Left renal pelvis (tissue), 4 donors: ENCODE data around the gene STK38. TPM values are rescaled to one million over a fixed set of nuclear protein-coding genes. Genes with fewer than 3 reads are reported as not detected.

ENCODE experiments used
- DNase-seq, 4 donors: peaks; one replicate each; pipeline ENCODE4 v3.0.0-alpha.2; 2013; ENCODE audit warnings: low read depth in 4 of 4, low spot score in 3 of 4
- polyA plus RNA-seq, 4 donors: library from polyadenylated mRNA; unstranded; fragments of 120-200 nt; gene quantifications; one replicate each; pipeline ENCODE4 v1.2.1, GENCODE V29; 2013; ENCODE audit not compliant: insufficient read length in 4 of 4

The STK38 gene
- polyA plus RNA-seq, 4 donors, result 47.6 to 58.2 (median 53.8) TPM

DNA sequence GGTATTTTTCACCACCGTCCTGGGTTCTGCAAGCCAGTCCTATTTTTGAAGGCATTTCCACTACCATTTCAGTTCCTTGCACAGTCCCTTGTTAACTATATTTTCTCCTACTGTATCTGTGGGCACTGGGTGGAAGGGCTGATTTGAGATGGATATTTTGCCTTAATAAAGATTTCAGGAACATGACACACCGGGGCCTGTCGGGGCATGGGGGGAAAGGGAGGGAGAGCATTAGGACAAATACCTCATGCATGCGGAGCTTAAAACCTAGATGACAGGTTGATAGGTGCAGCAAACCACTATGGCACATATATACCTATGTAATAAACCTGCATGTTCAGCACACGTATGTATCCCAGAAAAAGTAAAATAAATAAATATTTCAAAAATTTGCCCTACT is 22.4 kb downstream of the STK38 start:
- DNase-seq, result no peak

GRCh38 chr6:36523936-36524499 is 23.3 kb downstream of the STK38 start:
- DNase-seq, result no peak

DNA sequence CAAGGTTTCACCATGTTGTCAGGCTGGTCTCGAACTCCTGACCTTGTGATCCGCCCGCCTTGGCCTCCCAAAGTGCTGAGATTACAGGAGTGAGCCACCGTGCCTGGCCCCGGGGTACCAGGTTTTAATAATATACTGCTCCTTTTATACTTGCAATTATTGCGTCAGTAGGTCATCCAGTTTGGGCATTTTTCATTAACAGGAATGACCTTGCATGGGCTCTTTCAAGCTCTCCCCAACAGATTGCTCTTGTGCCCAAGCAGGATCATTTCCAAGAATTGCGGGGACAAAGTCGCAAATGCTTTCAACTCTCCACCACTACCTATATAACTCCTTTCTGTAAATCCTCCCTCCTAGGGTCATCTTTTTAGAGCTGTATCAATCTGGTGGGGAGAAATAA is 23.8 kb downstream of the STK38 start:
- DNase-seq, result no peak

- DNase-seq, result no peak
Measured at GRCh38 chr6:36519352-36519751, 27.9 kb downstream of the STK38 start.

GRCh38 chr6:36517408-36517807 is 29.9 kb downstream of the STK38 start:
- no peak for DNase-seq

- no peak for DNase-seq
Measured at GRCh38 chr6:36516988-36517387, 30.3 kb downstream of the STK38 start.

- DNase-seq, result no peak
Measured at GRCh38 chr6:36516559-36516958, 30.7 kb downstream of the STK38 start.

- DNase-seq, result no peak
Measured at GRCh38 chr6:36515844-36516243, 31.4 kb downstream of the STK38 start.

GRCh38 chr6:36514554-36515456 is 32.5 kb downstream of the STK38 start:
- DNase-seq, result peak in 1 of 4 donors; percentile 5

DNA sequence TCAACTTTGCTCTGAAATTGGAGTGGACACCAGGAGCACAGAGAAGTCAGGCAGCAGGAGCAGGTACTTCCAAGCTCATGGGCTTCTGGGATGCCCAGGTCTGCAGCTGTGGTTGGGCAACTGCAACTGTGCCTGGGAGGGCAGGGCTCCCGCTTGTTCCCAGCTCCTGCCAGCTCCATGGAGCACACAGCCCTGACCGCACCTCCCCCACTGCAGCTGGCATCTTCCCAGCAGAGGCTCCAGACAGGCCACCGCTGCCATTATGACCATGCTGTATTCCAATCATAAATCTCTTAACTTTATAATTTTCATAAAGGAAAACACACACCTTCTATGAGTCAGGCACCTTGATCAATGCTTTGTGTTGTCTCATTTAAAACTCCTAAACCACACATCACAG is 36.9 kb downstream of the STK38 start:
- no peak for DNase-seq

DNA sequence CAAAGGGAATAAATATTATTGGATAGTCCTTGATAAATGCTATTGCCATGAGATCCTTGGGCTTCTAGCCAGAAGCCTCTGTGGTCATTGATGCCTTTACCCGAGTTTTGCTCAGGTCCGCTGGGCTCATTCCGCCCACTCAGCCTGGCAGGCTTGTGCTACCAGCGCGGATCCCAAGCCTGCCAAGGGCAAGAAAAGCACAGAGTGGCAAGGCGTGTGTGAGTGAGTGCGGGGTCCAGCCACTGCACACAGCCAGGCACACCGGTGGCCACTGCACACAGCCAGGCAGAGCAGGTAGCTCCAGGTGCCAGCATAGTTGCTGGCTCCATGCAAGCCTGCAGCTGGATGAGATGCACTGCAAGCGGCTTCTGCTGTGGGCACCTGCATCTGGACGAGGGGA is 38.7 kb downstream of the STK38 start:
- DNase-seq, result no peak

DNA sequence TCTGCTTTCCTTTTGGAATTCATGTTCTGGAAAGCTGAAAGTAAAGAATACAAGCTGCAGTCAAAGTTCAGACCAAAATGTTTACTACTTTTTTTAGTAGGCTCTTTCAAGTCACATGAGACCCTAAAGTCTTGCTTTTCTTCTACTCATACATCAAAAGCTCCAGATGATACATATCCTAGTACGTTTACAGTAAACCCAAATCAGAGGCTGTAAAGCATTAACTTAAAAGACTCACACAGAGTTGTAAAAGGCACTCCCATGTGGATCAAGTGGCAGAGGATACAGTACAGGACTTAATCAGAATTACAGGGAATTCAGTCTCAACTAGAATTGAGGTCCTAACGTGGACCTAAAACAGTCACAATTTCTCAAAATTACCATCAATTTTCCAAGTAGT is 40.7 kb downstream of the STK38 start:
- DNase-seq, result peak in 2 of 4 donors; percentile 14 to 17

DNA sequence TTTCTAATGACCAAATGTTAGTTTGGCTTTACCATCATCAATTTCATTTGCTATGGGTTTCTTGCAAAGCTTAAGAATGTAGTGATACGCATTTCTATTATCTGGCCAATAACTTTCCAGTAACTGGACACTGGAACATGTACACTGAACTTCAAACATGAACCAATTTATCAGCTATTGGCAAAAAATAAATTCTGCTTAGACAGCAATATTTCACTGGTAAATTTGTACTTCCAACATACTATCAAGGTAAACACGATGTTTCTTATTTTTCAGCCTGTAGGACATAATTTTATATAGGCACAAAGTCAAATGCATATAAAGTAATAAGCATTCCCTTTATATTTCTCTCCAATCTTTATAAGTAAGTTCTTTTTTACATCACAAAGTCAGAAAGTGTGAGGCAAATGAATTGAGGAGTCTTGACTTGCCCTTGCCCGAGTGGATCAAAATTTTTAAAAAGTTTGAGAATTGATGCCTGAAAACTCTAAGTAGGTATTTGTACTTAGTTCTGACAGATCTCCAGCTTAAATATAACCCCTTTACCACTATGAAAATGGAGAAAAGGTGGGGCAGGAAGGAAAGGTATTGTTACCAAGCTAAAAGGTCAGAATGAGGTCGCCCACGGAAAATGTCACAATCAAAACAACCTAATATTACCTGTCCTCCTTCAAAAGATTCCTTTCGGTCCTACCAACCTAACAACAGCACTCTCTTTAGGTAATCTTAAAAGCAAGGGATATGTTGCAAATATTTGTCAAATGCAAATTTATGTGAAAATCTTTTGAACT is 41.3 kb downstream of the STK38 start:
- DNase-seq, result no peak

DNA sequence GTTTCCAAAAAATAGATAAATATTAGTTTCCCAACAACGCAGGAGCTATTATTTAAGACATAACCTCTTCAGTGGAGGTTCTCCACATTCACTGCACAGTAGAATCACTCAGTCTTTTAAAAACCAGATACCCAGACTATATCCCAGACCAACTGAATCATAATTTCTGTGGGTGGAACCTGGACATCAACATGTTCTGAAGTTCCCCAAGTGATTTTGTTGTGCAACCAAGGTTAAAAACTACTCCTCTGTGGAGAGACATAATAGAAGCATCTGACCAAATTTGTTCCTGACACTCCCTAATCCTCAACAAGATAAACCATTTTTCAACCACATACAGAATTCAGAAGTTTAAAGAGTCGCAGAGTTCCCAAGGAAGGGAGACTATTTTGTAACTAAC is 42.3 kb downstream of the STK38 start:
- DNase-seq, result no peak

DNA sequence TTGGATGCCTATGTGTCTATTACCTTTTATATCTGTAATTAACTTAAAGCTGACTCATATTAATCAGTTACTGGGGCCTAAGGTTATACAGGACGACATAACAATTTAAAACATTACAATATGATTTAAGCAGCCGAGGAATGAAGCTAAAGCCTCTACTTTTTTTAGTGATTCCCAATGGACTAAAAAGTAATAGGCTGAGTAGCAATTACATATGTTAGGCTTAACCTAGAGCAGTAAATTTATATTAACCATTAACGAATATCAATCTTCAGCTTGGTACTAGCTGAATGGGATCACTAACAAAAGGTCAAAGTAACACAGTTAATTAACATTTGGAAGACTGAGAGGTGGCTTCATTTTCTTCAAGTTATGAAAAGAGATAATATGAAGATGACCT is 43.1 kb downstream of the STK38 start:
- DNase-seq, result no peak

DNA sequence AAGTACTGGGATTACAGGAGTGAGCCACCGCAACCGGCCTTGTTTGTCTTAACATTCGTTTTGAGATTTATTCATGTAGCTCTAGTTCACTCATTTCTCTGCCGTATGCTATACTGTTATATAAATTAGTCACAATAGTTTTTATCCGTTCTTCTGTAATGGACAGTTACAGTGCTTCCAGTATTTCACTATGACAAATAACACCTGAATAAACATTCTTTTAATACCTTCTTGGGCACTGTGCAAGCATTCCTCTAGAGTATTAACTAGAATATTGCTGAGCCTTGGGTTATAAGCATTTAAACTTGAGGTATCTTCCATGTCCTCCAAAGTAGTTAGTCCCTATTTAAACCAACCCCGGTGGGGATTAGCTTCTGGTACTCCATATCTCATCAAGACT is 45.6 kb downstream of the STK38 start:
- DNase-seq, result no peak

DNA sequence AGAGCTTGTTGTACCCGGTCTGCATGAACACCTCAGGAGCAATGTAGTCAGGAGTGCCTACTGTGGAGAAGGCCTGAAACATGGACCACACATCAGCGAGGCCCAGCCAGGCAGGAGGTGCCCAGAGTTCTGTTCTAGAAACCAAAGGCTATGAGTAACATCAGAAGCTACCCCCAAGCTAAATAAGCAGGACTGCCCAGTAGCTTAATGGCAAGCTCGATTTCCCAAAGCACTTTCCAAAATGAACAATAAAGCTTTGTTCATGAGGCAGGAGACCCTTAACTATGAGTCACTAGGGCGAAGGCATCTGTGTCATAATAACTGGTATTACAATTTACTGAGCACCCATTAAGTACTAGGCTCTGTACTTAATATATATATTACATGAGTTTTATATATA is 47.4 kb downstream of the STK38 start:
- DNase-seq, result no peak

- no peak for DNase-seq
Measured at GRCh38 chr6:36495086-36495485, 52.2 kb downstream of the STK38 start.

DNA sequence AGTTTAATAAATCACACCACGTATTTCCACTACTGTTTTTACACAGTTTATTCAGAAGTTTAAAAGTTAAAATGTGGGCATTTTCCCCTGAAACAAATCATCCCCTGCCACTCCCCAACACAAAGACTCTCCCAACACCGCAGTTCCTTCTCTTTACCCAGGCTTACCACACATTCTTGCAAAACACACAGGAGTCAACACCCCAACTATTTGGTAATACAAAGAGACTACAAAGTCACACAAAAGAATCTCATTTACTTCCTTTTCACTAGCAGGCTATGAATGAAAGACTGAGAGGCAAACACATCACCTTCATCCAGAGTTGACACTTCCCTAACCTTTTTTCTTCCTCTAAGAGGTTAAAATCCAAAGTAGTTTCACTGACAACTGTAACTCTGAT is 53.4 kb downstream of the STK38 start:
- DNase-seq, result no peak

DNA sequence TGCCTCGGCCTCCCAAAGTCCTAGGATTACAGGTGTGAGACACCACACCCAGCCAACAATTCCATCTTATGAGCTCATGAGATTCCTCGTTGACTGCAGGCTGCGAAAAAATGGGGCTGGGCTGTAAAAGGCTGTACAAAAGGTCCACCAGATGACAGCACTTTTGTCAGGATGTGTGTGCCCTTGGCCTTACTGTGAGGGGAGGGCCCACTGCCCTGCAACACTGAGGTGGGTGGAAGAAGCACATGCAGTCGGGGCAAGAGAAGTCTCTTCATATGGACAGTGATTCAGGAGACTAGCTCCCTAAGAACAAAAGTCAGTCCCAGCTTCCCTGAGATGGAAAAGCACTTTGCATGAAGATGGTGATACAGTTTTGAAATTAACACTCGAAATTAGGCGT is 54.0 kb downstream of the STK38 start:
- DNase-seq, result no peak

GRCh38 chr6:36492621-36493020 is 54.7 kb downstream of the STK38 start:
- DNase-seq, result no peak

DNA sequence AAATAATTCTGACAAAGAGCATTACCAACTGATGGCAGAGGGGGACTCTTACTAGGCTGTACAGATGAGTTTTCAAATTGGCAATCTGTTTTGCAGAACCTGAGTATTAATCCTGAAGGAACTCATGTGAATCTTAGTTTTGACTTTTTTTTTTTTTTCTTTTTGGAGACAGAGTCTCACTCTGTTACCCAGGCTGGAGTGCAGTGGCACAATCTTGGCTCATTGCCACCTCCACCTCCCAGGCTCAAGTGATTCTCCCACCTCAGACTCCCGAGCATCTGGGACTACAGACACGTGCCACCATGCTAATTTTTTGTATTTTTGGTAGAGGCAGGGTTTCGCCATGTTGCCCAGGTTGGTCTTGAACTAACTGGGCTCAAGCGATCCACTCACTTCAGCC is 55.2 kb downstream of the STK38 start:
- no peak for DNase-seq
